ENCODE results near the gene ABHD17B. TPM values are rescaled to one million over a fixed set of nuclear protein-coding genes. Genes with fewer than 3 reads are reported as not detected.

The ABHD17B gene
- total and polyA plus RNA-seq, 2 donors (not counting 3 experiments of a cell fraction or from before 2014, with no cell fraction given) = 12.8 to 16.8 TPM

DNA sequence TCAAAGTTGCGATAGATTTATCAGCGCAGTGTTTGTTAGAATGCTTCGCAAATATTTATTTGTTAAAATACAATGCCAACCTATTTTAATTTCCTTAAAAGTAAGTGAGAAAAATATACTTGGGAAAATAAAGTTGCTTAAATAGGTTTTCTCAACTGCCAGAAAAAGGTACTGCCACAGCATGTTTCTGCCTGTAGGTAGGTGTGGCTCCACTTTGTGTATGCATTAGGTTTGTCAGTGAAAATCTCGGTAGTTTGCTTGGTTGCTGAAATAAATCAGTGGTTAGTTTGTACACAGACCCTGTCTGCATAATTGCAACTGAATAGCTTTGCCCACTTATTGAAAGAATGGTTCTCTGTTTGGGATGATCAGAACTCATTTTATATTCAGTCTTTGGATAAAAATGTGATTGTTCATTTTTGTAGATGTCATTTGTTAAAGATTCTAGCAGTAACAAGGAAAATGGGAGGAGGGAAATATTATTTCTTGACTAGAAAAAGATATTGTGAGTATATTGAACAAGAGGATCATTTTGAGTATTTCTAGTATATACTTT, 26.2 kb upstream of the ABHD17B start:
- no peak overlapping the region for H3K9ac ChIP-seq (replicated peaks; ENCODE audit: extremely low read depth, insufficient read depth, low read length)
- FAIRE-seq = no peak
- H3K4me2 ChIP-seq (ENCODE audit: insufficient read depth, low read length) = no peak overlapping the region

More for the DNA sequence above, 26.2 kb upstream of the ABHD17B start:
- Histone ChIP-seq H4K20me1 (replicated peaks; ENCODE audit: control insufficient read depth, extremely low read depth, insufficient read depth, low read length) (peaks cover 2% of the 10 kb centered on the region), H3K4me3 (replicated peaks in 1 of 3; ENCODE audit: insufficient read depth in 1 of 3, low read depth in 1 of 3, low read length in 3 of 3) (no peak overlapping the region), H3K27me3 (ENCODE audit: control insufficient read depth in 2 of 2, insufficient read depth in 2 of 2, low read length in 2 of 2) (no peaks in the 10 kb centered on the region), H3K27ac (ENCODE audit: insufficient read depth, low read depth, low read length) (no peak overlapping the region), H2AFZ (ENCODE audit: low read depth, low read length) (no peak overlapping the region), H3K79me2 (ENCODE audit: control insufficient read depth, insufficient read depth, low read length) (peaks cover 2% of the 10 kb centered on the region), H3K4me1 (ENCODE audit: control insufficient read depth, extremely low read depth, insufficient read depth, low read length) (no peaks in the 10 kb centered on the region), H3K9me1 (replicated peaks; ENCODE audit: control insufficient read depth, extremely low read depth, insufficient read depth, low read length) (no peaks in the 10 kb centered on the region), H3K36me3 (ENCODE audit: control insufficient read depth in 2 of 2, extremely low read depth in 1 of 2, insufficient read depth in 2 of 2, low read length in 2 of 2) (no peaks in the 10 kb centered on the region), H3K9me3 (replicated peaks; ENCODE audit: control insufficient read depth, insufficient read depth, low read length) (no peaks in the 10 kb centered on the region)
- CTCF ChIA-PET = interaction anchor here (1.9 kb wide), 1 partner anchor 11 kb away, joined by 4 read pairs; no protein-coding TSS in a partner anchor
- TF ChIP-seq JUN (IDR thresholded peaks at IDR 0.05; ENCODE audit: borderline replicate concordance, insufficient read depth, insufficient read length, low read depth) (no peak), POLR2AphosphoS5 (IDR thresholded peaks at IDR 0.05; ENCODE audit: insufficient read depth, low read depth, low read length) (no peak), POLR2A (IDR thresholded peaks at IDR 0.05; ENCODE audit: low read depth, low read length) (no peak), FOS (IDR thresholded peaks at IDR 0.05; ENCODE audit: borderline replicate concordance, insufficient read depth, low read length) (no peak), MYC (IDR thresholded peaks at IDR 0.05; ENCODE audit: low read depth, low read length) (no peak), EZH2 (IDR thresholded peaks at IDR 0.05; ENCODE audit: borderline replicate concordance, low read depth, low read length, severe bottlenecking) (no peak), GATA2 (IDR thresholded peaks at IDR 0.05; ENCODE audit: insufficient read depth, insufficient read length, low read depth, low read length) (no peak)
- TF ChIP-seq, protein P1, sequence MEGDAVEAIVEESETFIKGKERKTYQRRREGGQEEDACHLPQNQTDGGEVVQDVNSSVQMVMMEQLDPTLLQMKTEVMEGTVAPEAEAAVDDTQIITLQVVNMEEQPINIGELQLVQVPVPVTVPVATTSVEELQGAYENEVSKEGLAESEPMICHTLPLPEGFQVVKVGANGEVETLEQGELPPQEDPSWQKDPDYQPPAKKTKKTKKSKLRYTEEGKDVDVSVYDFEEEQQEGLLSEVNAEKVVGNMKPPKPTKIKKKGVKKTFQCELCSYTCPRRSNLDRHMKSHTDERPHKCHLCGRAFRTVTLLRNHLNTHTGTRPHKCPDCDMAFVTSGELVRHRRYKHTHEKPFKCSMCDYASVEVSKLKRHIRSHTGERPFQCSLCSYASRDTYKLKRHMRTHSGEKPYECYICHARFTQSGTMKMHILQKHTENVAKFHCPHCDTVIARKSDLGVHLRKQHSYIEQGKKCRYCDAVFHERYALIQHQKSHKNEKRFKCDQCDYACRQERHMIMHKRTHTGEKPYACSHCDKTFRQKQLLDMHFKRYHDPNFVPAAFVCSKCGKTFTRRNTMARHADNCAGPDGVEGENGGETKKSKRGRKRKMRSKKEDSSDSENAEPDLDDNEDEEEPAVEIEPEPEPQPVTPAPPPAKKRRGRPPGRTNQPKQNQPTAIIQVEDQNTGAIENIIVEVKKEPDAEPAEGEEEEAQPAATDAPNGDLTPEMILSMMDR (IDR thresholded peaks at IDR 0.05; ENCODE audit: extremely low read depth in 1 of 2, insufficient read depth in 1 of 2, low read depth in 1 of 2, low read length in 2 of 2) = no peak
- TF ChIP-seq, protein P2, sequence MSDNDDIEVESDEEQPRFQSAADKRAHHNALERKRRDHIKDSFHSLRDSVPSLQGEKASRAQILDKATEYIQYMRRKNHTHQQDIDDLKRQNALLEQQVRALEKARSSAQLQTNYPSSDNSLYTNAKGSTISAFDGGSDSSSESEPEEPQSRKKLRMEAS (IDR thresholded peaks at IDR 0.05; ENCODE audit: insufficient read depth, insufficient read length) = no peak
- BruUV-seq (replicated peaks) = no TSS peak
- intact Hi-C loops (cut with micrococcal nuclease) (no loop called here), dilution Hi-C loops (cut with MboI; ENCODE audit: extremely low pct_ligation_motif_present, low sequenced_read_pairs) (no loop called here)
- POLR2A ChIA-PET = no interaction called here
- no peak for DNase-seq (ENCODE audit: low read depth, low spot score)
